Body of pancreas (tissue), 4 donors: ENCODE measurements around the gene ZNF667. TPM values are rescaled to one million over a fixed set of nuclear protein-coding genes. Genes with fewer than 3 reads are reported as not detected.

Experiments used
- ATAC-seq: fragments of 150-250 bp; one replicate; pipeline ENCODE4 v1.9.1; 2016
- DNase-seq, 4 donors: peaks; one replicate each; pipeline ENCODE4 v3.0.0-alpha.2; 2019
- H3K27ac ChIP-seq, 4 donors: fragments of 200-600 bp; sonication (generic); 1 replicate in 3 of 4; 2 replicates in 1 of 4; pipeline versions ENCODE4 v1.5.1 to v1.6.1; 2016 to 2019; ENCODE audit warnings: mild to moderate bottlenecking in 1 of 4, mixed read lengths in 1 of 4, moderate library complexity in 1 of 4
- H3K27me3 ChIP-seq, 2 donors: fragments of 200-600 bp; sonication (generic); one replicate each; pipeline ENCODE4 v1.6.0; 2016; ENCODE audit warnings: mild to moderate bottlenecking in 1 of 2
- H3K36me3 ChIP-seq, 2 donors: fragments of 200-600 bp; sonication (generic); replicated peaks in 1 of 2; 2 replicates each; pipeline ENCODE4 v1.5.1; 2016; ENCODE audit warnings: low read depth in 2 of 2; ENCODE audit not compliant: insufficient read depth in 1 of 2
- H3K4me1 ChIP-seq: fragments of 200-600 bp; sonication (generic); one replicate; pipeline ENCODE4 v1.6.0; 2016
- H3K4me3 ChIP-seq, 2 donors: fragments of 200-600 bp; sonication (generic); 1 replicate in 1 of 2; 2 replicates in 1 of 2; pipeline ENCODE4 v1.5.1; 2016 to 2019
- H3K9me3 ChIP-seq, 3 donors: fragments of 200-600 bp; sonication (generic); 1 replicate in 2 of 3; 2 replicates in 1 of 3; pipeline ENCODE4 v1.5.1; 2016
- POLR2A ChIP-seq, 3 donors: fragments of 450-650 bp; IDR thresholded peaks; one replicate each; pipeline ENCODE4 v1.6.1; 2016; ENCODE audit warnings: antibody characterized with exemption in 3 of 3, mild to moderate bottlenecking in 2 of 3
- WGBS, 2 donors: methylation state at CpG; one replicate each; pipeline ENCODE4 v1.1.5; 2017; 5-methylcytosine and 5-hydroxymethylcytosine counted together
- intact Hi-C: fragments of 100-400 bp; cut with DNase I; formaldehyde crosslinking; loops from one replicate; pipeline ENCODE4 v1.15.1; 2023
- total RNA-seq, 2 donors: library from RNA; depleted of rRNA; stranded (reverse); fragments of >200 nt; gene quantifications; one replicate each; pipeline ENCODE4 v1.1.0, GENCODE V29; 2016
- TF ChIP-seq, protein P1 (sequence below), 7 experiments: fragments of 450-650 bp in 4 of 7; fragments of 200-600 bp in 3 of 7; sonication (generic) in 3 of 7; IDR thresholded peaks; one replicate each; pipeline ENCODE4 v1.5.1; 2016 to 2019; ENCODE audit warnings: antibody characterized with exemption in 7 of 7

Gene ZNF667
- total RNA-seq: 1 to 10 TPM; 1.3 to 2.0 TPM

DNA sequence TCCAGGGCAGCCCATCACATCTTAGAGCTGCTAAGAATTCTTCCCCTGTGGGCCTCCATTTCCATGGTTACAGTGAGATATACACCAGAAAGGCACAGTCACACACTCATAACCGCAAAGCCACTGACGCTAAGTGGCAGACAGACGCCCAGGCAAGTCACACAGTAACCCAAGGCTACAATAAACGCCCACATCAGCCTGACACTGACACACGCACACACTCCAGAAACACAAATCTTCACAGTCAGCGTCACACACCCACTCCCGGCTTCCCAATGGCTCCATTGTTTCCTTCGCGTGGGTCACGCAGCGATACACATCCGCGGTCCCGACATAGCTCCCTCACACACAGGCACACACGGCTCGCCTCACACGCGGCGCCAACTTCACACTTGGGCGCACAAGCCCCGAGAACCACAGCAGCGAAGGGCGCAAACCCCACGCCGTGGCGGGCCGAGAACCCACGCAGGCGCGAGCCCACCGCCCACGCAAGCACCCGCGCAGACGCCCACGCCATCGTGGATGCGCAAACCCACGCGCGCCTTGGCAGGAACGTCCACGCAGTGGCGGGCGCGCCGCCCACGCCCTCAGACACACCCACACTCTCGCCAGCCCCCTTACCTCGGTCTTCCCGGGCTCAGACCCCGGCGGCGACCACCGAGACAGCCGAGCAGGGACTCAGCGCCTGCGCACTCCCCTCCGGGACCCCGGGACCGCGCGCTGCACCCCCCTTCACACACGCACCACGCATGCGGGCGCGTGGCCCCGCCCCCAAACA is at the start of gene ZNF667:
Gene ZNF667, minus strand, starts transcription at position 695 of the 778 bp plus-strand sequence. CDS start 14,975 bp downstream, outside the sequence.
- ATAC-seq (no peak), DNase-seq (peak in 2 of 4 donors; percentile 5 to 23)
- H3K27me3 ChIP-seq: no peaks in the 10 kb centered on the region
- H3K9me3 ChIP-seq: peaks cover 0 to 35% (median 0%) of the 10 kb centered on the region in 3 donors
- TF ChIP-seq POLR2A (IDR thresholded peaks at IDR 0.05): peak in 1 of 3 donors; percentile 24
- TF ChIP-seq, protein P1, sequence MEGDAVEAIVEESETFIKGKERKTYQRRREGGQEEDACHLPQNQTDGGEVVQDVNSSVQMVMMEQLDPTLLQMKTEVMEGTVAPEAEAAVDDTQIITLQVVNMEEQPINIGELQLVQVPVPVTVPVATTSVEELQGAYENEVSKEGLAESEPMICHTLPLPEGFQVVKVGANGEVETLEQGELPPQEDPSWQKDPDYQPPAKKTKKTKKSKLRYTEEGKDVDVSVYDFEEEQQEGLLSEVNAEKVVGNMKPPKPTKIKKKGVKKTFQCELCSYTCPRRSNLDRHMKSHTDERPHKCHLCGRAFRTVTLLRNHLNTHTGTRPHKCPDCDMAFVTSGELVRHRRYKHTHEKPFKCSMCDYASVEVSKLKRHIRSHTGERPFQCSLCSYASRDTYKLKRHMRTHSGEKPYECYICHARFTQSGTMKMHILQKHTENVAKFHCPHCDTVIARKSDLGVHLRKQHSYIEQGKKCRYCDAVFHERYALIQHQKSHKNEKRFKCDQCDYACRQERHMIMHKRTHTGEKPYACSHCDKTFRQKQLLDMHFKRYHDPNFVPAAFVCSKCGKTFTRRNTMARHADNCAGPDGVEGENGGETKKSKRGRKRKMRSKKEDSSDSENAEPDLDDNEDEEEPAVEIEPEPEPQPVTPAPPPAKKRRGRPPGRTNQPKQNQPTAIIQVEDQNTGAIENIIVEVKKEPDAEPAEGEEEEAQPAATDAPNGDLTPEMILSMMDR (IDR thresholded peaks at IDR 0.05): no peak
- peaks cover 5% of the 10 kb centered on the region for H3K4me1 ChIP-seq
- H3K27ac ChIP-seq: peak within 1 kb of the TSS; percentile 32 to 82 (median 66)
- H3K4me3 ChIP-seq: peak within 1 kb of the TSS; percentile 8 to 31
- WGBS, 2 donors: 1 to 2% methylated on average over 21 to 66 of the region's 69 CpGs
- intact Hi-C loops: no loop called here
- H3K36me3 ChIP-seq: no peaks in the 10 kb centered on the region

DNA sequence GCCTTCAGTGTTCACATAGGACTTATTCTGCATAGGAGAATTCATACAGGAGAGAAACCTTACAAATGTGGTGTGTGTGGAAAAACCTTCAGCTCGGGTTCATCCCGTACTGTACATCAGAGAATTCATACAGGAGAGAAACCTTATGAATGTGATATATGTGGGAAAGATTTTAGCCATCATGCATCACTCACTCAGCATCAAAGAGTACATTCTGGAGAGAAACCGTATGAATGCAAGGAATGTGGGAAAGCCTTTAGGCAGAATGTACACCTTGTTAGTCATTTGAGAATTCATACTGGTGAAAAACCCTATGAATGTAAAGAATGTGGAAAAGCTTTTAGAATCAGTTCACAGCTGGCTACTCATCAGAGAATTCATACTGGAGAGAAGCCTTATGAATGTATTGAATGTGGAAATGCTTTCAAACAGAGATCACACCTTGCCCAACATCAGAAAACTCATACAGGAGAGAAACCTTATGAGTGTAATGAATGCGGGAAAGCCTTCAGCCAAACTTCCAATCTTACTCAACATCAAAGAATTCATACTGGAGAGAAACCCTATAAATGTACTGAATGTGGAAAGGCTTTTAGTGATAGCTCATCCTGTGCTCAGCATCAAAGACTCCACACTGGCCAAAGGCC is 48.2 kb upstream of the ZNF667 start:
- H3K27ac ChIP-seq: no peak overlapping the region
- H3K4me3 ChIP-seq: no peak overlapping the region
- H3K9me3 ChIP-seq: peaks cover 0 to 85% (median 3%) of the 10 kb centered on the region in 3 donors
- no peaks in the 10 kb centered on the region for H3K27me3 ChIP-seq
- intact Hi-C loops: no loop called here
- no peak for DNase-seq
- no peak for TF ChIP-seq POLR2A (IDR thresholded peaks at IDR 0.05)
- TF ChIP-seq, protein P1 (IDR thresholded peaks at IDR 0.05): no peak
- H3K4me1 ChIP-seq: no peaks in the 10 kb centered on the region
- H3K36me3 ChIP-seq: no peaks in the 10 kb centered on the region
- no peak for ATAC-seq
- WGBS, 2 donors: 72 to 80% methylated on average over 4 of the region's 4 CpGs

DNA sequence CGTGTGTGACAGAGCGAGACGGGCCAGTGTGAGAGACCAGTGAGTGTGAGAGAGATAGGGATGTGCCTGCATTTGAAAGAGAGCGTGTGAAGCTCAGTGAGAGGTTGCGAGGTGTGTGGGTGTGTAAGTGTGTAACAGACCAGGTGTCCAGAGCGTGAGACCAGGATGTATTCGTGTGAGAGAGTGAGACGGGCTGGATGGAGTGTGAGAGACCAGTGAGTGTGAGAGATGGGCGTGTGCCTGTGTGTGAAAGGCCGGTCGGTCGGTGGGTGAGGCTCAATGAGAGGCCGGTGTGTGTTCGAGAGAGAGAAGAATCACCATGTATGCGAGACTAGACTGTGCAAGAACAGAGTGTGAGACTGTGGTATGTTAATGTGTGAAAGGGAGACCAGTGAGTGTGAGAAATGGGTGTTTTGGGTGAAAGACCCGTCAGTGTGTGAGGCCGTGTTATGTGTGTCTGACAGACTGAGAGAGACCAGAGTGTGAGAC is 31.2 kb upstream of the ZNF667 start:
- WGBS, 2 donors: 3 to 5% methylated on average over 17 of the region's 17 CpGs
- no peak for ATAC-seq
- H3K4me1 ChIP-seq: peaks cover 6% of the 10 kb centered on the region
- H3K27ac ChIP-seq: peak overlapping the region; percentile 87 to 95 (median 92)
- no peaks in the 10 kb centered on the region for H3K27me3 ChIP-seq
- H3K9me3 ChIP-seq: no peaks in the 10 kb centered on the region
- peak in 1 of 4 donors; percentile 14 for DNase-seq
- intact Hi-C loops: no loop called here
- no peaks in the 10 kb centered on the region for H3K36me3 ChIP-seq
- TF ChIP-seq, protein P1 (IDR thresholded peaks at IDR 0.05): no peak
- TF ChIP-seq POLR2A (IDR thresholded peaks at IDR 0.05): no peak
- H3K4me3 ChIP-seq: peak overlapping the region; percentile 57 to 90

DNA sequence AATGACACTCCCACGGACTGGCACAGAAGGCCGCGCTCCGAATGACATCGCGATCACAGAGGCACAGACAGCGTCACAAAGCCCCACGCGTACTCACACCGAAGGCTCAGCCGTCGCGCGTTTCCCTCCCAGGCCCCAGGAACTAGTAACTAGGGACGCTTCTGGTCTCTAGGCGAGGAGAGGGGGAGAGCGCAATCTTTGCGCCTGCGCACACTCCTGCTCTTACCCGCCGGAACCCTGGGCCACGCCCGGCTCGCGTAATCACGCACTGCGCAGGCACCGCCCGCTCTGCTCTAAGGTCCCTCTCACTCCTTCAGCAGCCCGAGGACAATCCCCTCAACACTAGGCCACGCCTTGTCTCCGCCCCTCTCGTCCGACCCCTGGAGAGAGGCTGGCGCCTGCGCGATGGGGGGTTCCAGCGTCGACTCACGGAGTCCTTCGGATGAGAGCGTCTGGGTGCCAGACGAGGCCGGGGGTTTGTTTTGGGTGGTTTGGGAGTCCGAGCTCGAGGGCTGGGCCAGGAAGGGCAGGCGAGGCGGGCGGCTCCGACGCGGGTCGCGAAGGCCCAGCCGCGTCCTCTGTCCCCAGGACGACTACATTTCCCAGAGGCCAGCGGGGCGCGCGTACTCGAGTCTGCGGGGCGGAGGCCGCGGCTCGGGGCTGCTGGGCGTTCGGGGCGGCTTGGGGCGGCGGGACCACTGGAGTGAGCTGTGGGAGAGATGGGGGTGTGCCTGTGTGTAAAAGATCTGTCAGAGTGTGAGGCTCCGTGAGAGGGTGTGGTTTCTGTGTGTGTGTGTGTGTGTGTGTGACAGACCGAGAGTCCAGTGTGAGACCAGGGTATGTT is 30.5 kb upstream of the ZNF667 start, which contains the start of gene ZNF471:
Gene ZNF471, plus strand, starts transcription at position 410 of the 844 bp plus-strand sequence. CDS start 3,717 bp downstream, outside the sequence.
- Histone ChIP-seq H3K4me1 (peaks cover 6% of the 10 kb centered on the region), H3K36me3 (no peaks in the 10 kb centered on the region), H3K4me3 (peak within 1 kb of the TSS; percentile 57 to 90), H3K9me3 (no peaks in the 10 kb centered on the region), H3K27me3 (no peaks in the 10 kb centered on the region), H3K27ac (peak within 1 kb of the TSS; percentile 87 to 95 (median 92))
- DNase-seq: peak; percentile 96 to 99 (median 98)
- intact Hi-C loops: no loop called here
- WGBS, 2 donors: 1 to 2% methylated on average over 26 to 74 of the region's 74 CpGs
- ATAC-seq: peak; percentile 98
- peak in 2 of 3 donors; percentile 53 to 57 for TF ChIP-seq POLR2A (IDR thresholded peaks at IDR 0.05)
- TF ChIP-seq, protein P1 (IDR thresholded peaks at IDR 0.05): no peak
